ENCODE data around the gene DET1. TPM values are rescaled to one million over a fixed set of nuclear protein-coding genes. Genes with fewer than 3 reads are reported as not detected.

DET1 gene
- total and polyA plus RNA-seq, 2 of the 13 experiments (the other 11 are each of a cell fraction or from before 2014, with no cell fraction given), result 2.2 to 4.2 TPM

DNA sequence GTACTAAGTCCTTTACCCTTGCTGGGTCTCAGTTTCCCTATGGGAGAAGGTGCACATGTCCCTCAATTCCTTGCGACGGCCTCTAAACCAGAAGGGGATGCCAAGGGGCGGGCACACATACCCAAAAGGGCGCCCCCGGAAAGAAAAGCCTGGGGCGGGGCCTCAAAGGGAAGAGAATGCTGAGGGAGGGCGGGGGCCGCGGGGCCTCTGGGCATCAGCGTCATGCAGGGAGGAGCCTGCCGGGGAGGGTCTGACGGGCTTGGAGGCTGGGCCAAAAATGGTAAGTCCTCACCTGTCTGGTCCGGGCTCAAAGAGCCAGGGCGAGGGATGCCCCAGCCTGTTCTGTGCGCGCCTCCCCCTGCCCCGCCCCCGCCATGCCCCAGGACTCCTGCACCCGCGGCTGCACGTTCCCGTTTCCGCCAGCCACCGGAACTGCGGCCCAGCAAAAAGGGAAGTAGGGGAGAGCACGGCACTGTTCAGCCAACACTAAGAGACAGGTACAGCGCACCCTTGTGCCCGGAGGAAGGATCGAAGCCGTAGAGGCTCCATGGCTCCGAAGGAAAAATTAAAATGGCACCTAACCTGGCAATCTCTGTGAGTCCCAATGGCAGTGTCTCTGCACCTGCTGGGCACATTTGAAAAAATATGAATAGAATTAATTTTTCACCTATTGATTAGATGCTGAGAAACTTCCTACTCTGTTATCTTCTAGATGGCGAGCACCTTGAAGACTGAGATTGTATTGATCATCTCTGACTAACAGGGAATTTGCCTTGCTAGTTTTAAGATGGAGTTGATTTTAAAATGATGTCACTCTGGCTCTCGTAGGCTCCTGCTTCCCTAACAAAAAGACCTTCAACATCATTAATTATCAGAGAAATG, at the start of gene DET1 (continued):
- TF ChIP-seq, protein P1, sequence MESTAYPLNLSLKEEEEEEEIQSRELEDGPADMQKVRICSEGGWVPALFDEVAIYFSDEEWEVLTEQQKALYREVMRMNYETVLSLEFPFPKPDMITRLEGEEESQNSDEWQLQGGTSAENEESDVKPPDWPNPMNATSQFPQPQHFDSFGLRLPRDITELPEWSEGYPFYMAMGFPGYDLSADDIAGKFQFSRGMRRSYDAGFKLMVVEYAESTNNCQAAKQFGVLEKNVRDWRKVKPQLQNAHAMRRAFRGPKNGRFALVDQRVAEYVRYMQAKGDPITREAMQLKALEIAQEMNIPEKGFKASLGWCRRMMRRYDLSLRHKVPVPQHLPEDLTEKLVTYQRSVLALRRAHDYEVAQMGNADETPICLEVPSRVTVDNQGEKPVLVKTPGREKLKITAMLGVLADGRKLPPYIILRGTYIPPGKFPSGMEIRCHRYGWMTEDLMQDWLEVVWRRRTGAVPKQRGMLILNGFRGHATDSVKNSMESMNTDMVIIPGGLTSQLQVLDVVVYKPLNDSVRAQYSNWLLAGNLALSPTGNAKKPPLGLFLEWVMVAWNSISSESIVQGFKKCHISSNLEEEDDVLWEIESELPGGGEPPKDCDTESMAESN (CRISPR knock-in tag; conservative IDR thresholded peaks at IDR 0.05), result no peak; the same call in 1 of the 2 replicates
- TF ChIP-seq, protein P2, sequence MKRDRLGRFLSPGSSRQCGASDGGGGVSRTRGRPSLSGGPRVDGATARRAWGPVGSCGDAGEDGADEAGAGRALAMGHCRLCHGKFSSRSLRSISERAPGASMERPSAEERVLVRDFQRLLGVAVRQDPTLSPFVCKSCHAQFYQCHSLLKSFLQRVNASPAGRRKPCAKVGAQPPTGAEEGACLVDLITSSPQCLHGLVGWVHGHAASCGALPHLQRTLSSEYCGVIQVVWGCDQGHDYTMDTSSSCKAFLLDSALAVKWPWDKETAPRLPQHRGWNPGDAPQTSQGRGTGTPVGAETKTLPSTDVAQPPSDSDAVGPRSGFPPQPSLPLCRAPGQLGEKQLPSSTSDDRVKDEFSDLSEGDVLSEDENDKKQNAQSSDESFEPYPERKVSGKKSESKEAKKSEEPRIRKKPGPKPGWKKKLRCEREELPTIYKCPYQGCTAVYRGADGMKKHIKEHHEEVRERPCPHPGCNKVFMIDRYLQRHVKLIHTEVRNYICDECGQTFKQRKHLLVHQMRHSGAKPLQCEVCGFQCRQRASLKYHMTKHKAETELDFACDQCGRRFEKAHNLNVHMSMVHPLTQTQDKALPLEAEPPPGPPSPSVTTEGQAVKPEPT (CRISPR knock-in tag; IDR thresholded peaks at IDR 0.05; ENCODE audit: low read depth), result no peak
- TF ChIP-seq SNAPC2 (CRISPR knock-in tag; IDR thresholded peaks at IDR 0.05), result no peak
- TF ChIP-seq ZNF619 (CRISPR knock-in tag; IDR thresholded peaks at IDR 0.05), result no peak
- TF ChIP-seq, protein P3, sequence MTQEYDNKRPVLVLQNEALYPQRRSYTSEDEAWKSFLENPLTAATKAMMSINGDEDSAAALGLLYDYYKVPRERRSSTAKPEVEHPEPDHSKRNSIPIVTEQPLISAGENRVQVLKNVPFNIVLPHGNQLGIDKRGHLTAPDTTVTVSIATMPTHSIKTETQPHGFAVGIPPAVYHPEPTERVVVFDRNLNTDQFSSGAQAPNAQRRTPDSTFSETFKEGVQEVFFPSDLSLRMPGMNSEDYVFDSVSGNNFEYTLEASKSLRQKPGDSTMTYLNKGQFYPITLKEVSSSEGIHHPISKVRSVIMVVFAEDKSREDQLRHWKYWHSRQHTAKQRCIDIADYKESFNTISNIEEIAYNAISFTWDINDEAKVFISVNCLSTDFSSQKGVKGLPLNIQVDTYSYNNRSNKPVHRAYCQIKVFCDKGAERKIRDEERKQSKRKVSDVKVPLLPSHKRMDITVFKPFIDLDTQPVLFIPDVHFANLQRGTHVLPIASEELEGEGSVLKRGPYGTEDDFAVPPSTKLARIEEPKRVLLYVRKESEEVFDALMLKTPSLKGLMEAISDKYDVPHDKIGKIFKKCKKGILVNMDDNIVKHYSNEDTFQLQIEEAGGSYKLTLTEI (CRISPR knock-in tag; conservative IDR thresholded peaks at IDR 0.05), result no peak
- TF ChIP-seq NR3C1 (CRISPR knock-in tag; IDR thresholded peaks at IDR 0.05), result no peak
- TF ChIP-seq ZNF678 (CRISPR knock-in tag; IDR thresholded peaks at IDR 0.05), result no peak
- TF ChIP-seq YY1 (IDR thresholded peaks at IDR 0.05; ENCODE audit: insufficient read depth, insufficient replicate concordance, low read depth, low read length), result peak; percentile 87
- TF ChIP-seq, protein P4, sequence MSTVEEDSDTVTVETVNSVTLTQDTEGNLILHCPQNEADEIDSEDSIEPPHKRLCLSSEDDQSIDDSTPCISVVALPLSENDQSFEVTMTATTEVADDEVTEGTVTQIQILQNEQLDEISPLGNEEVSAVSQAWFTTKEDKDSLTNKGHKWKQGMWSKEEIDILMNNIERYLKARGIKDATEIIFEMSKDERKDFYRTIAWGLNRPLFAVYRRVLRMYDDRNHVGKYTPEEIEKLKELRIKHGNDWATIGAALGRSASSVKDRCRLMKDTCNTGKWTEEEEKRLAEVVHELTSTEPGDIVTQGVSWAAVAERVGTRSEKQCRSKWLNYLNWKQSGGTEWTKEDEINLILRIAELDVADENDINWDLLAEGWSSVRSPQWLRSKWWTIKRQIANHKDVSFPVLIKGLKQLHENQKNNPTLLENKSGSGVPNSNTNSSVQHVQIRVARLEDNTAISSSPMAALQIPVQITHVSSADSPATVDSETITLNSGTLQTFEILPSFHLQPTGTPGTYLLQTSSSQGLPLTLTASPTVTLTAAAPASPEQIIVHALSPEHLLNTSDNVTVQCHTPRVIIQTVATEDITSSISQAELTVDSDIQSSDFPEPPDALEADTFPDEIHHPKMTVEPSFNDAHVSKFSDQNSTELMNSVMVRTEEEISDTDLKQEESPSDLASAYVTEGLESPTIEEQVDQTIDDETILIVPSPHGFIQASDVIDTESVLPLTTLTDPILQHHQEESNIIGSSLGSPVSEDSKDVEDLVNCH (CRISPR knock-in tag; IDR thresholded peaks at IDR 0.05), result no peak
- TF ChIP-seq, protein P5, sequence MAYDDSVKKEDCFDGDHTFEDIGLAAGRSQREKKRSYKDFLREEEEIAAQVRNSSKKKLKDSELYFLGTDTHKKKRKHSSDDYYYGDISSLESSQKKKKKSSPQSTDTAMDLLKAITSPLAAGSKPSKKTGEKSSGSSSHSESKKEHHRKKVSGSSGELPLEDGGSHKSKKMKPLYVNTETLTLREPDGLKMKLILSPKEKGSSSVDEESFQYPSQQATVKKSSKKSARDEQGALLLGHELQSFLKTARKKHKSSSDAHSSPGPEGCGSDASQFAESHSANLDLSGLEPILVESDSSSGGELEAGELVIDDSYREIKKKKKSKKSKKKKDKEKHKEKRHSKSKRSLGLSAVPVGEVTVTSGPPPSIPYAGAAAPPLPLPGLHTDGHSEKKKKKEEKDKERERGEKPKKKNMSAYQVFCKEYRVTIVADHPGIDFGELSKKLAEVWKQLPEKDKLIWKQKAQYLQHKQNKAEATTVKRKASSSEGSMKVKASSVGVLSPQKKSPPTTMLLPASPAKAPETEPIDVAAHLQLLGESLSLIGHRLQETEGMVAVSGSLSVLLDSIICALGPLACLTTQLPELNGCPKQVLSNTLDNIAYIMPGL (CRISPR knock-in tag; IDR thresholded peaks at IDR 0.05; ENCODE audit: borderline replicate concordance in 1 of 2, low read depth in 1 of 2), result peak; percentile 61 to 82; a peak in 3 of 4 replicates
- TF ChIP-seq, protein P6, sequence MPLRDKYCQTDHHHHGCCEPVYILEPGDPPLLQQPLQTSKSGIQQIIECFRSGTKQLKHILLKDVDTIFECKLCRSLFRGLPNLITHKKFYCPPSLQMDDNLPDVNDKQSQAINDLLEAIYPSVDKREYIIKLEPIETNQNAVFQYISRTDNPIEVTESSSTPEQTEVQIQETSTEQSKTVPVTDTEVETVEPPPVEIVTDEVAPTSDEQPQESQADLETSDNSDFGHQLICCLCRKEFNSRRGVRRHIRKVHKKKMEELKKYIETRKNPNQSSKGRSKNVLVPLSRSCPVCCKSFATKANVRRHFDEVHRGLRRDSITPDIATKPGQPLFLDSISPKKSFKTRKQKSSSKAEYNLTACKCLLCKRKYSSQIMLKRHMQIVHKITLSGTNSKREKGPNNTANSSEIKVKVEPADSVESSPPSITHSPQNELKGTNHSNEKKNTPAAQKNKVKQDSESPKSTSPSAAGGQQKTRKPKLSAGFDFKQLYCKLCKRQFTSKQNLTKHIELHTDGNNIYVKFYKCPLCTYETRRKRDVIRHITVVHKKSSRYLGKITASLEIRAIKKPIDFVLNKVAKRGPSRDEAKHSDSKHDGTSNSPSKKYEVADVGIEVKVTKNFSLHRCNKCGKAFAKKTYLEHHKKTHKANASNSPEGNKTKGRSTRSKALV (CRISPR knock-in tag; IDR thresholded peaks at IDR 0.05), result no peak
- TF ChIP-seq ZNF772 (CRISPR knock-in tag; IDR thresholded peaks at IDR 0.05), result peak; percentile 70; the same call in 1 of the 2 replicates
- TF ChIP-seq ZSCAN29 (CRISPR knock-in tag; conservative IDR thresholded peaks at IDR 0.05), result no peak
- no peak for TF ChIP-seq RBAK (CRISPR knock-in tag; IDR thresholded peaks at IDR 0.05)
- TF ChIP-seq ZFP36L1 (CRISPR knock-in tag; IDR thresholded peaks at IDR 0.05), result no peak
